Esophagus squamous epithelium (tissue), 4 donors: ENCODE results near the gene CORIN.

Source experiments
- POLR2A ChIP-seq, 4 donors: fragments of 450-650 bp; IDR thresholded peaks; one replicate each; pipeline ENCODE4 v1.6.1; 2017; ENCODE audit warnings: antibody characterized with exemption in 4 of 4, mild to moderate bottlenecking in 4 of 4, moderate library complexity in 3 of 4
- TF ChIP-seq, protein P1 (sequence below), 6 experiments: fragments of 450-650 bp in 4 of 6; fragments of 200-600 bp in 2 of 6; sonication (generic) in 2 of 6; IDR thresholded peaks; one replicate each; pipeline ENCODE4 v1.5.1; 2016 to 2019; ENCODE audit warnings: antibody characterized with exemption in 6 of 6, mild to moderate bottlenecking in 4 of 6, moderate library complexity in 4 of 6

- TF ChIP-seq, protein P1, sequence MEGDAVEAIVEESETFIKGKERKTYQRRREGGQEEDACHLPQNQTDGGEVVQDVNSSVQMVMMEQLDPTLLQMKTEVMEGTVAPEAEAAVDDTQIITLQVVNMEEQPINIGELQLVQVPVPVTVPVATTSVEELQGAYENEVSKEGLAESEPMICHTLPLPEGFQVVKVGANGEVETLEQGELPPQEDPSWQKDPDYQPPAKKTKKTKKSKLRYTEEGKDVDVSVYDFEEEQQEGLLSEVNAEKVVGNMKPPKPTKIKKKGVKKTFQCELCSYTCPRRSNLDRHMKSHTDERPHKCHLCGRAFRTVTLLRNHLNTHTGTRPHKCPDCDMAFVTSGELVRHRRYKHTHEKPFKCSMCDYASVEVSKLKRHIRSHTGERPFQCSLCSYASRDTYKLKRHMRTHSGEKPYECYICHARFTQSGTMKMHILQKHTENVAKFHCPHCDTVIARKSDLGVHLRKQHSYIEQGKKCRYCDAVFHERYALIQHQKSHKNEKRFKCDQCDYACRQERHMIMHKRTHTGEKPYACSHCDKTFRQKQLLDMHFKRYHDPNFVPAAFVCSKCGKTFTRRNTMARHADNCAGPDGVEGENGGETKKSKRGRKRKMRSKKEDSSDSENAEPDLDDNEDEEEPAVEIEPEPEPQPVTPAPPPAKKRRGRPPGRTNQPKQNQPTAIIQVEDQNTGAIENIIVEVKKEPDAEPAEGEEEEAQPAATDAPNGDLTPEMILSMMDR (IDR thresholded peaks at IDR 0.05), result no peak
- no peak for TF ChIP-seq POLR2A (IDR thresholded peaks at IDR 0.05)
Observed at GRCh38 chr4:47862297-47862696, 24.4 kb upstream of the CORIN start.
